H9 (cell line): Measurements from ENCODE around the gene GNLY. TPM values are rescaled to one million over a fixed set of nuclear protein-coding genes. Genes with fewer than 3 reads are reported as not detected.

Source experiments
- DNase-seq: peaks from one replicate; pipeline ENCODE4 v3.0.0-alpha.2; 2017
- H2AFZ ChIP-seq: one replicate; pipeline ENCODE4 v1.6.1; 2013; ENCODE audit warnings: mild to moderate bottlenecking, low read length, control low read depth, moderate library complexity
- H2AK5ac ChIP-seq: 2 replicates; pipeline ENCODE4 v1.6.1; 2013; ENCODE audit warnings: low read length, control low read depth, mixed read lengths; ENCODE audit not compliant: insufficient read length
- H2BK120ac ChIP-seq: one replicate; pipeline ENCODE4 v1.6.1; 2013; ENCODE audit warnings: low read depth, mild to moderate bottlenecking, low read length, control low read depth, inconsistent platforms; ENCODE audit not compliant: poor library complexity, severe bottlenecking
- H2BK12ac ChIP-seq: 2 replicates; pipeline ENCODE4 v1.6.1; 2013; ENCODE audit warnings: low read length, control low read depth, mixed read lengths, low read depth; ENCODE audit not compliant: insufficient read length
- H2BK15ac ChIP-seq: 2 replicates; pipeline ENCODE4 v1.6.1; 2013; ENCODE audit warnings: low read depth, low read length, control low read depth
- H2BK20ac ChIP-seq: one replicate; pipeline ENCODE4 v1.6.1; 2013; ENCODE audit warnings: low read depth, mild to moderate bottlenecking, low read length, control low read depth, inconsistent platforms; ENCODE audit not compliant: poor library complexity, severe bottlenecking
- H2BK5ac ChIP-seq: 2 replicates; pipeline ENCODE4 v1.6.1; 2013; ENCODE audit warnings: low read length, control low read depth, mixed read lengths; ENCODE audit not compliant: insufficient read length
- H3K14ac ChIP-seq: 2 replicates; pipeline ENCODE4 v1.6.1; 2013; ENCODE audit warnings: low read length, control low read depth; ENCODE audit not compliant: insufficient read depth
- H3K18ac ChIP-seq: 2 replicates; pipeline ENCODE4 v1.6.1; 2013; ENCODE audit warnings: low read depth, mild to moderate bottlenecking, mixed read lengths, low read length, control low read depth; ENCODE audit not compliant: insufficient read length
- H3K23ac ChIP-seq: 2 replicates; pipeline ENCODE4 v1.6.1; 2013; ENCODE audit warnings: low read length, control low read depth, mixed read lengths, low read depth; ENCODE audit not compliant: insufficient read length
- H3K23me2 ChIP-seq: 2 replicates; pipeline ENCODE4 v1.6.1; 2013; ENCODE audit warnings: low read depth, mild to moderate bottlenecking, mixed read lengths, low read length, control low read depth; ENCODE audit not compliant: insufficient read length, poor library complexity, severe bottlenecking
- H3K27ac ChIP-seq: 2 replicates; pipeline ENCODE4 v1.5.1; 2013; ENCODE audit warnings: low read length, control low read depth, mixed read lengths, low read depth; ENCODE audit not compliant: insufficient read length
- H3K27me3 ChIP-seq: 2 replicates; pipeline ENCODE4 v1.6.1; 2013; ENCODE audit warnings: low read length, control low read depth, inconsistent platforms; ENCODE audit not compliant: insufficient read depth
- H3K4ac ChIP-seq: 2 replicates; pipeline ENCODE4 v1.6.1; 2013; ENCODE audit warnings: low read depth, mild to moderate bottlenecking, control low read depth, inconsistent platforms, low read length, moderate library complexity
- H3K4me1 ChIP-seq: 2 replicates; pipeline ENCODE4 v1.6.1; 2013; ENCODE audit warnings: low read length, control low read depth, inconsistent platforms; ENCODE audit not compliant: insufficient read depth
- H3K4me2 ChIP-seq: 2 replicates; pipeline ENCODE4 v1.6.1; 2013; ENCODE audit warnings: low read length, control low read depth, mixed read lengths; ENCODE audit not compliant: insufficient read length, insufficient read depth
- H3K56ac ChIP-seq: 2 replicates; pipeline ENCODE4 v1.6.1; 2013; ENCODE audit warnings: low read depth, mild to moderate bottlenecking, mixed read lengths, low read length, control low read depth; ENCODE audit not compliant: insufficient read length
- H3K79me1 ChIP-seq: 2 replicates; pipeline ENCODE4 v1.6.1; 2013; ENCODE audit warnings: low read depth, mild to moderate bottlenecking, moderate library complexity, low read length, control low read depth, inconsistent platforms; ENCODE audit not compliant: insufficient read depth, poor library complexity, severe bottlenecking
- H3K79me2 ChIP-seq: 2 replicates; pipeline ENCODE4 v1.6.1; 2013; ENCODE audit warnings: low read length, control low read depth, inconsistent platforms; ENCODE audit not compliant: insufficient read depth
- H3K9ac ChIP-seq: 2 replicates; pipeline ENCODE4 v1.6.1; 2013; ENCODE audit warnings: low read length, control low read depth, mixed read lengths; ENCODE audit not compliant: insufficient read length; ENCODE audit errors: extremely low read depth
- H3K9me3 ChIP-seq: one replicate; pipeline ENCODE4 v1.6.1; 2013; ENCODE audit warnings: low read depth, low read length, inconsistent platforms; ENCODE audit not compliant: control insufficient read depth
- H3T11ph ChIP-seq: one replicate; pipeline ENCODE4 v1.6.1; 2013; ENCODE audit warnings: mild to moderate bottlenecking, low read length, control low read depth, inconsistent platforms
- H4K20me1 ChIP-seq: one replicate; pipeline ENCODE4 v1.6.1; 2013; ENCODE audit not compliant: control insufficient read depth, insufficient read length, insufficient read depth
- H4K5ac ChIP-seq: 2 replicates; pipeline ENCODE4 v1.6.1; 2013; ENCODE audit warnings: low read depth, mild to moderate bottlenecking, mixed read lengths, low read length, control low read depth; ENCODE audit not compliant: insufficient read length
- H4K8ac ChIP-seq: replicated peaks from 2 replicates; pipeline ENCODE4 v1.6.1; 2013; ENCODE audit warnings: low read length, control low read depth, mixed read lengths, low read depth; ENCODE audit not compliant: insufficient read length
- H4K91ac ChIP-seq: 2 replicates; pipeline ENCODE4 v1.6.1; 2013; ENCODE audit warnings: low read depth, mild to moderate bottlenecking, moderate library complexity, mixed read lengths, low read length, control low read depth; ENCODE audit not compliant: insufficient read length
- H3K27ac Mint-ChIP-seq, 3 experiments: 2 replicates in 2 of 3; 3 replicates in 1 of 3; pipeline ENCODE4 v1.8.0; 2020 to 2021; ENCODE audit warnings: mixed read lengths in 3 of 3, mild to moderate bottlenecking in 1 of 3, moderate library complexity in 1 of 3
- H3K27me3 Mint-ChIP-seq: 2 replicates; pipeline ENCODE4 v1.8.0; 2021; ENCODE audit warnings: low read depth, mild to moderate bottlenecking, moderate library complexity, mixed read lengths
- H3K36me3 Mint-ChIP-seq, 3 experiments: 2 replicates in 2 of 3; 3 replicates in 1 of 3; pipeline ENCODE4 v1.8.0; 2020 to 2021; ENCODE audit warnings: low read depth in 3 of 3, mixed read lengths in 3 of 3; ENCODE audit not compliant: insufficient read depth in 1 of 3
- H3K4me1 Mint-ChIP-seq, 2 experiments: 2 replicates each; pipeline ENCODE4 v1.8.0; 2020; ENCODE audit warnings: mixed read lengths in 2 of 2
- H3K4me3 Mint-ChIP-seq, 2 experiments: 2 replicates in 1 of 2; 3 replicates in 1 of 2; pipeline ENCODE4 v1.8.0; 2020 to 2021; ENCODE audit warnings: mild to moderate bottlenecking in 2 of 2, mixed read lengths in 2 of 2, moderate library complexity in 1 of 2
- H3K9me3 Mint-ChIP-seq, 2 experiments: 2 replicates in 1 of 2; 3 replicates in 1 of 2; pipeline ENCODE4 v1.8.0; 2020; ENCODE audit warnings: mild to moderate bottlenecking in 2 of 2, mixed read lengths in 2 of 2, moderate library complexity in 1 of 2
- CTCF ChIP-seq: fragments of 200-600 bp; sonication (generic); conservative IDR thresholded peaks from 3 replicates; pipeline ENCODE4 v1.8.0; 2021; ENCODE audit warnings: antibody characterized with exemption, mild to moderate bottlenecking
- WGBS: extraction: QIAGEN DNeasy Blood & Tissue Kit; methylation state at CpG from one replicate; pipeline ENCODE4 v1.1.7; 2013; ENCODE audit warnings: missing lambda C conversion rate, low lambda C conversion rate, mixed read lengths; ENCODE audit not compliant: insufficient read length; ENCODE audit errors: extremely low coverage; 5-methylcytosine and 5-hydroxymethylcytosine counted together
- total RNA-seq: library from RNA; stranded (reverse); gene quantifications from 2 replicates; pipeline ENCODE4 v1.2.1, GENCODE V29; 2021

The GNLY gene
- total RNA-seq, 1 experiment from 2014 or later, result not detected

- Histone ChIP-seq H3T11ph (no peak overlapping the region), H3K23ac (no peak overlapping the region), H3K56ac (no peak overlapping the region), H2BK120ac (no peak overlapping the region), H3K79me2 (no peaks in the 10 kb centered on the region), H2BK20ac (no peak overlapping the region), H4K20me1 (no peaks in the 10 kb centered on the region), H3K27me3 (no peaks in the 10 kb centered on the region), H2BK15ac (no peak overlapping the region), H4K91ac (no peak overlapping the region), H3K18ac (no peak overlapping the region), H3K9me3 (no peaks in the 10 kb centered on the region), H2BK5ac (no peak overlapping the region), H4K8ac (no peak overlapping the region), H3K27ac (no peak overlapping the region), H3K79me1 (no peaks in the 10 kb centered on the region), H3K4me2 (no peak overlapping the region), H4K5ac (no peak overlapping the region), H3K9ac (no peak overlapping the region), H3K14ac (no peak overlapping the region), H2AFZ (no peak overlapping the region), H3K4ac (no peak overlapping the region), H3K23me2 (no peaks in the 10 kb centered on the region), H3K4me1 (no peaks in the 10 kb centered on the region), H2AK5ac (no peak overlapping the region), H2BK12ac (no peak overlapping the region)
- DNase-seq, result no peak
- H3K4me1 Mint-ChIP-seq, result peaks cover 12 to 14% of the 10 kb centered on the region in 2 experiments
- WGBS, result no CpG with 5 or more reads among the region's 6 CpGs
- H3K4me3 Mint-ChIP-seq, result no peak overlapping the region
- H3K27ac Mint-ChIP-seq, result no peak overlapping the region
- no peaks in the 10 kb centered on the region; a peak in 1 of 5 replicates for H3K9me3 Mint-ChIP-seq
- peaks cover 22% of the 10 kb centered on the region for H3K27me3 Mint-ChIP-seq
- no peaks in the 10 kb centered on the region for H3K36me3 Mint-ChIP-seq
- no peak for TF ChIP-seq CTCF
Measured at GRCh38 chr2:85675427-85675826, 18.7 kb upstream of the GNLY start.
